ENCODE measurements around the gene RGS4. TPM values are rescaled to one million over a fixed set of nuclear protein-coding genes. Genes with fewer than 3 reads are reported as not detected.

The RGS4 gene
- 63.9 and 78.0 TPM in 2 replicates for total RNA-seq

DNA sequence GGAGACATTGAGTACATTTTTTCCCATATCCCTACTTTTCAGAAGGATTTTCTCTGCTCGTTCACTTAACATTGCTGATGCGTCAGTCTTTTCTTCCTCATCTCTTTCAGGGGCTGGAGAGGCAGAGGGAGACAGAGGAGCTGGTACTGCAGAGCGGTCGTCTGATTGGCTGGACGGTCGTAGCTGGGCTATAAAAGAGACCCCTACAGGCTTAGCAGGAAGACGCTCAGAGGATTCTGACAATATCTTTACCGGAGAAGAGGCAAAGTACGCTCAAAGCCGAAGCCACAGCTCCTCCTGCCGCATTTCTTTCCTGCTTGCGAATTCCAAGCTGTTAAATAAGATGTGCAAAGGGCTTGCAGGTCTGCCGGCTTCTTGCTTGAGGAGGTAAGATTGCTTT is at the start of gene RGS4:
Gene RGS4, plus strand, starts transcription at position 220 of the 400 bp plus-strand sequence. Its CDS starts 124 bp downstream, at position 344.
- peak; percentile 89 for DNase-seq (ENCODE audit: low read depth)
- TF ChIP-seq, protein P1, sequence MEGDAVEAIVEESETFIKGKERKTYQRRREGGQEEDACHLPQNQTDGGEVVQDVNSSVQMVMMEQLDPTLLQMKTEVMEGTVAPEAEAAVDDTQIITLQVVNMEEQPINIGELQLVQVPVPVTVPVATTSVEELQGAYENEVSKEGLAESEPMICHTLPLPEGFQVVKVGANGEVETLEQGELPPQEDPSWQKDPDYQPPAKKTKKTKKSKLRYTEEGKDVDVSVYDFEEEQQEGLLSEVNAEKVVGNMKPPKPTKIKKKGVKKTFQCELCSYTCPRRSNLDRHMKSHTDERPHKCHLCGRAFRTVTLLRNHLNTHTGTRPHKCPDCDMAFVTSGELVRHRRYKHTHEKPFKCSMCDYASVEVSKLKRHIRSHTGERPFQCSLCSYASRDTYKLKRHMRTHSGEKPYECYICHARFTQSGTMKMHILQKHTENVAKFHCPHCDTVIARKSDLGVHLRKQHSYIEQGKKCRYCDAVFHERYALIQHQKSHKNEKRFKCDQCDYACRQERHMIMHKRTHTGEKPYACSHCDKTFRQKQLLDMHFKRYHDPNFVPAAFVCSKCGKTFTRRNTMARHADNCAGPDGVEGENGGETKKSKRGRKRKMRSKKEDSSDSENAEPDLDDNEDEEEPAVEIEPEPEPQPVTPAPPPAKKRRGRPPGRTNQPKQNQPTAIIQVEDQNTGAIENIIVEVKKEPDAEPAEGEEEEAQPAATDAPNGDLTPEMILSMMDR (IDR thresholded peaks at IDR 0.05; ENCODE audit: insufficient read depth, low read depth, low read length), result peak; percentile 54
- peak within 1 kb of the TSS; percentile 45 for H3K4me3 ChIP-seq (ENCODE audit: low read depth, low read length)

DNA sequence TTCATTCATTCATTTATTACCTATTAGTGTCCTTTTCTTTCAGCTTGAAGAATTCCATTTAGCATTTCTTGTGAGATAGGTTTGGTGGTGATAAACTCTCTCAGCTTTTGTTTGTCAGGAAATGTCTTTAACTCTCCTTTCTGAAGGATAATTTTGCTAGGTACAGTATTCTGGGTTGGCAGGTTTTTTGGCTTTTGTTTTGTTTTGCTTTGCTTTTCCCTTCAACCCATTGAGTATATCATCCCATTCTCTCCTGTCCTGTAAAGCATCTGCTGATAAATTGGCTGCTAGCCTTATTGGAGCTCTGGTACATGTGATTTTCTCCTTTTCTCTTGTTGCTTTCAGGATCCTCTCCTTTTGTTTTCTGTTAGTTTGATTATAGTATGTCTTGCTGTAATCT is 47.0 kb upstream of the RGS4 start:
- TF ChIP-seq, protein P1 (IDR thresholded peaks at IDR 0.05; ENCODE audit: insufficient read depth, low read depth, low read length), result no peak
- no peak overlapping the region for H3K4me3 ChIP-seq (ENCODE audit: low read depth, low read length)
- DNase-seq (ENCODE audit: low read depth), result no peak

DNA sequence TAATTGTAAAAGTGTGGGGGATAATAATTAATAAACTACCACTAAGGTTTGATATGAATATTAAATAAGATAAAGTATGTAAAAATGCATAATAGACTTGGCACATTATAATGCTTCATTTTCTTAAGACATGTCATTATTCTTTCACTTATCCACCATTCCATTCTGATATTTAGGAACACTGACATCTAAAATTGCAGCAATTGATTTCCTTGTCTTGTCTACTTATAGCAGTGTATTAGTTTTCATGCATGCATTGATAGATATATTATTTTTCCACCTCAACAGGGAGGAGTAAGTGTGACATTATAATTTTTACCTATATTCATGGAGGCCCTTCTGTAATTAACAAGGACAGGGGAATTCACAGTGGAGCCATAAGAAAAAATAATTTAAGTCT is 41.6 kb upstream of the RGS4 start:
- no peak for DNase-seq (ENCODE audit: low read depth)
- TF ChIP-seq, protein P1 (IDR thresholded peaks at IDR 0.05; ENCODE audit: insufficient read depth, low read depth, low read length), result no peak
- H3K4me3 ChIP-seq (ENCODE audit: low read depth, low read length), result no peak overlapping the region

DNA sequence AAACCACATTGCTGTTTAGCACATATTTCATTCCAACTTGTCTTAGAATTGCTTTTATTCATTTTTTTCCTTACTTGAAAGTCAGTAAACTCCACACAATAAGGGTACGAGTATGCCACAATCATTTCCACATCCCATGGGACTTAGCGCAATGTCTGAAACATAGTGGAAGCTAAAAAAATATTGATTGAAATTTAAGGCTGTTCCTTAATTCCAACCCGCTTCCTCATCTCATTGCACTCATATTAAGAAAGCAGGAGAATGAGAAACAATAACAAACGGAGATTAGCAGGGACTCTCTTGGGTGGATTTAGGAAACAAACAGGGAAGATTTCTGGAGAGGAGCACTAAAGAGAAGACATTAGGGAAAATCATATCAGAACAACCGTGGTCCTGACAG is 39.3 kb upstream of the RGS4 start:
- TF ChIP-seq, protein P1 (IDR thresholded peaks at IDR 0.05; ENCODE audit: insufficient read depth, low read depth, low read length), result no peak
- H3K4me3 ChIP-seq (ENCODE audit: low read depth, low read length), result no peak overlapping the region
- DNase-seq (ENCODE audit: low read depth), result no peak

DNA sequence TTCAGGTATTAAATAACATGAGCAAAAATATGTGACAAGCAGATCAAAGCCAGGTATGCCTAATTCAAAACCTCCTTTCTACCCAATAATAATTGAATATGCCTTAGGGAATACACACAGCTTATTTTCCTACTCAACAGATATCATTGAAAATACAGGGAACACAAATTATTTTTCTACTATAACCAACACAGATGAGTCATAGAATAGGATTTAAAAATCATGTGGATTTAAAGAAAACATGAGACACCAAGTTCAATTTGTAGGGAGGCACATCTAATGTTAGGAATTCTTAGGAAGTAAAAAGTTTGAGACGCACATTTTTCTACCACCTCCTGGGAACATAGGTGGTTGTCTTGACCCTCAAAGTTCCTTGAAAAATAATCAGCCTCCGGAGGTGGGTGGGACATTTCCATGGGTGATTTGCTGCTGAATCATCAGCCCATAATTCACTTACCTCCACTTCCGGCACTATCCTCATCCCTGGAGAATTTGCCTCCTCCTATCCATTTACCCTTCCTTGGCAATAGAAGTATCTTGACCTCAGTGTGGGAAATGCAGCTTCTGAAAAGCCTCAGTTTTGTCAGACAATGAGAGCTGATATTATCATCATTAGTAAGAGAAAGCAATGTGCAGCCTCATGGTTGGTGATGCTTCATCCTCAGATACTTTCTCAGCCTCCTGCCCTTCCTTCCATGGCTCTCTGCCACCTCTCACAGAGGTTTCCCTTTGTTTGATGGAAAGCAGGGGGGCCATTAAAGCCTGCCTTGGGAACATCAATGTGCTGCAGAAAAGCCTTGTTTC is 33.5 kb upstream of the RGS4 start:
- TF ChIP-seq, protein P1 (IDR thresholded peaks at IDR 0.05; ENCODE audit: insufficient read depth, low read depth, low read length), result no peak
- H3K4me3 ChIP-seq (ENCODE audit: low read depth, low read length), result no peak overlapping the region

DNA sequence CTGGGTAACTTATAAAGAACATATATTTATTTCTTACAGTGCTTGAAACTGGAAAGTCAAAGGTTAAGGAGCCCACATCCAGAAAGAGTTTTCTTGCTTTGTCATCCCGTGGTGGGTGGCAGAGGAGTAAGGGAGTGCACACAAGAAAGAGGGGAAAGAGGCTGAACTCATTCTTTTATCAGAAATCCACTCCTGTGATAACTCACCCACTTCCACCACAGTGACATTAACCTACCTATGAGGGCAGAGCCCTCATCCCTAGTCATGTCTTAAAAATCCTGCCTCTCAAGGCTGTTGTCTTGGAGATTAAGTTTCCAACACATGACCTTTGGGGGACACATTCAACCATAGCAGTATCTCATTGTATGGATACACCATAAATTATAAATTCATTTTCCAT is 32.5 kb upstream of the RGS4 start:
- TF ChIP-seq, protein P1 (IDR thresholded peaks at IDR 0.05; ENCODE audit: insufficient read depth, low read depth, low read length), result no peak
- DNase-seq (ENCODE audit: low read depth), result no peak
- H3K4me3 ChIP-seq (ENCODE audit: low read depth, low read length), result no peak overlapping the region

More for the DNA sequence above, 33.5 kb upstream of the RGS4 start:
- peak; percentile 60 for DNase-seq (ENCODE audit: low read depth)

Data from fibroblast of villous mesenchyme (primary cell).